ES-I3 (cell line): ENCODE data around the gene SEPTIN7.

Source experiments
- H3K36me3 ChIP-seq: 2 replicates; pipeline ENCODE4 v1.6.1; 2013; ENCODE audit warnings: mild to moderate bottlenecking, low read length, control low read depth, moderate library complexity; ENCODE audit not compliant: insufficient read depth
- H3K4me1 ChIP-seq: 2 replicates; pipeline ENCODE4 v1.6.1; 2013; ENCODE audit warnings: mild to moderate bottlenecking, control low read depth, low read length; ENCODE audit not compliant: insufficient read depth
- H3K9ac ChIP-seq: 2 replicates; pipeline ENCODE4 v1.6.1; 2013; ENCODE audit warnings: low read depth, mild to moderate bottlenecking, low read length, moderate library complexity
- H3K9me3 ChIP-seq: 2 replicates; pipeline ENCODE4 v1.6.1; 2013; ENCODE audit warnings: mild to moderate bottlenecking, low read length, moderate library complexity; ENCODE audit not compliant: control insufficient read depth, insufficient read depth

SEPTIN7 gene

GRCh38 chr7:35839860-35840854 is 39.3 kb downstream of the SEPTIN7 start:
- Histone ChIP-seq H3K4me1 (no peaks in the 10 kb centered on the region), H3K9ac (no peak overlapping the region), H3K9me3 (no peaks in the 10 kb centered on the region), H3K36me3 (0 out of 2 replicates have a peak, but pooled peaks cover 3% of the 10 kb centered on the region)

- H3K36me3 ChIP-seq, result no peaks in the 10 kb centered on the region
- no peak overlapping the region for H3K9ac ChIP-seq
- peaks cover 5% of the 10 kb centered on the region; the same call in 1 of the 2 replicates for H3K4me1 ChIP-seq
- no peaks in the 10 kb centered on the region for H3K9me3 ChIP-seq
These were observed 46.1 kb downstream of the SEPTIN7 start for GRCh38 chr7:35846816-35847412.

- Histone ChIP-seq H3K4me1 (peaks cover 5% of the 10 kb centered on the region; the same call in 1 of the 2 replicates), H3K36me3 (no peaks in the 10 kb centered on the region)
These were observed 47.9 kb downstream of the SEPTIN7 start for GRCh38 chr7:35848725-35849124.

GRCh38 chr7:35849158-35849831 is 48.4 kb downstream of the SEPTIN7 start:
- Histone ChIP-seq H3K36me3 (no peaks in the 10 kb centered on the region; the same call in 1 of the 2 replicates), H3K9ac (no peak overlapping the region), H3K4me1 (peaks cover 5% of the 10 kb centered on the region; the same call in 1 of the 2 replicates), H3K9me3 (no peaks in the 10 kb centered on the region)

More at GRCh38 chr7:35848725-35849124, 47.9 kb downstream of the SEPTIN7 start:
- no peaks in the 10 kb centered on the region for H3K9me3 ChIP-seq
- H3K9ac ChIP-seq, result no peak overlapping the region

GRCh38 chr7:35849954-35850353 is 49.1 kb downstream of the SEPTIN7 start:
- no peak overlapping the region for H3K9ac ChIP-seq
- H3K4me1 ChIP-seq, result peaks cover 5% of the 10 kb centered on the region; the same call in 1 of the 2 replicates
- H3K36me3 ChIP-seq, result no peaks in the 10 kb centered on the region; the same call in 1 of the 2 replicates
- no peaks in the 10 kb centered on the region for H3K9me3 ChIP-seq
